Measurements from ENCODE around the gene TMEM184A.

TMEM184A gene

GRCh38 chr7:1567049-1567771, 11.2 kb upstream of the TMEM184A start:
- DNase-seq = no peak

DNA sequence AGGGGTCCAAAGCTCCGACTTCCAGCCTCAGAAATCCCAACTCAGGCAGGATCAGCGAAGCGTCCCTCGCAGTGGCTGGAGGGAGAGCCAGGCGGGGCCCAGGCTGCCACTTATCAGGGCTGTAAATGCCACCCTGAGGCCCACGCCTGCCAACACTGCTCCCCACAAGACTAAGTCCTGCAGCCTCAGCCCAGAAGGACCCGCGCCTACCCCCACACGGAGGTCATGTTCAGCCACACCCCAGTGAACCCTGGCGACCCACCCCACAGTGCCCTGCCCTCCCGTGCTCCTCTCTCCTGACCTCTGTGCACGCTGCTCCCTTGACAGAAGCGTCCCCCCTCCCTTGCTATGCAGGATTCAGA, 10.7 kb upstream of the TMEM184A start:
- DNase-seq = no peak

DNA sequence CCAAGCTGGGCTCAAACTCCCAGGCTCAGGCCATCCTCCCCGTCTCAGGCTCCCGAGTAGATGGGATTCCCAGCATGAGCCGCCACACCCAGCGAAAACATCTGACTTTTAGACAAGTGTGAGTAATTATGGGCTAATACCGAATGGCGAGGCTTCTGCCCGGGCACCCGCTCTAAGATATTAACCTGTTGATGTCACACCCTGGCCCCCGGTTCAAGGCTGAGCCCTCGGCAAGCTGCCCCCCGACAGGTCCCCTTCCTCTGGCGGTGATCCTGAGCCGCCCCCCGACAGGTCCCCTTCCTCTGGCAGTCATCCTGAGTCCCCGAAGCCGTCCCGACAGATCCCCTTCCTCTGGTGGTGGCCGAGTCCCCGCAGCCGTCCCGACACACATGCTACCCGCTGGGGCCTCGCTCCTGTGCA, 8.6 kb upstream of the TMEM184A start:
- DNase-seq = no peak

DNA sequence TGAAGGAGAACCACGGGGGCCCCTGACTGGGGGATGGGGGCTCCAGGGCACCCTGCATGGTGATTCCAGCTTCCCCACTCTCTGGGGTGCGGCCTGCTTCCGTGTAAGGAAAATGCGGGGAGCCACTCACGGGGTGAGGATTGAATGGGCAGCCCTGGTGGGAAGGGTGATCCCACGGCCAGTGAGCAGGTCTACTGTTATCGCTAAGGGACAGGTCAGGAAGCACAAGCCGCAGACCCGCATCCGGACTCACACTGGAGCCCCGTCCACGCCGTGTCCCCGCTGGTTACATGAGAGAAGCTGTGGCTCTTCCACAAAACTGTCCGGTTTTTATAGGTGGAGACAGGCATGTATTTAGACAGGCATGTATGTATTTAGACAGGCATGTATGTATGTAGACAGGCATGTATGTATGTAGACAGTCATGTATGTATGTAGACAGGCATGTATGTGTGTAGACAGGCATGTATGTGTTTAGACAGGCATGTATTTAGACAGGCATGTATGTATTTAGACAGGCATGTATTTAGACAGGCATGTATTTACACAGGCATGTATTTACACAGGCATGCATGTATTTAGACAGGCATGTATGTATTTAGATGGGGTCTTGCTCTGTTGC, 8.1 kb upstream of the TMEM184A start:
- DNase-seq = no peak

GRCh38 chr7:1562597-1563051, 6.6 kb upstream of the TMEM184A start:
- DNase-seq = no peak

DNA sequence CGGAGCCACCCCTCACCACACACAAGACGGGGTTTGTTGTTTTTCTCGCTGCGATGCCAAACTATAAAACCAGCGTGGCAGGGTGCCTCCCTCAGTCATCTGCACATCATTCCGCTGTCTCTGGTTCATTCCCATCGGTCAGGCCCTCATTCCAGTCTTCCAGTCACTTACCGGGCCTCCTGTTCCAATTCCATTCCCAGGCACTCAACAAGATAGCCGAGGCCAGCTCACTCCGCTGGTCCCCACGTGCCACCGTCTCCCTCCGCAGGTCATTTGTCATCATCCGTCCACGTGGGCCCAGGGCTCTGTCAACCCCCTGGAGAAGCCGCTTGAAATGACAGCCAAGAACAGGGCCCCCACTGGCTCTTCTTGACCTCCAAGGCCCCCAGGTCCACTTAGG, 6.1 kb upstream of the TMEM184A start:
- no peak for DNase-seq

DNA sequence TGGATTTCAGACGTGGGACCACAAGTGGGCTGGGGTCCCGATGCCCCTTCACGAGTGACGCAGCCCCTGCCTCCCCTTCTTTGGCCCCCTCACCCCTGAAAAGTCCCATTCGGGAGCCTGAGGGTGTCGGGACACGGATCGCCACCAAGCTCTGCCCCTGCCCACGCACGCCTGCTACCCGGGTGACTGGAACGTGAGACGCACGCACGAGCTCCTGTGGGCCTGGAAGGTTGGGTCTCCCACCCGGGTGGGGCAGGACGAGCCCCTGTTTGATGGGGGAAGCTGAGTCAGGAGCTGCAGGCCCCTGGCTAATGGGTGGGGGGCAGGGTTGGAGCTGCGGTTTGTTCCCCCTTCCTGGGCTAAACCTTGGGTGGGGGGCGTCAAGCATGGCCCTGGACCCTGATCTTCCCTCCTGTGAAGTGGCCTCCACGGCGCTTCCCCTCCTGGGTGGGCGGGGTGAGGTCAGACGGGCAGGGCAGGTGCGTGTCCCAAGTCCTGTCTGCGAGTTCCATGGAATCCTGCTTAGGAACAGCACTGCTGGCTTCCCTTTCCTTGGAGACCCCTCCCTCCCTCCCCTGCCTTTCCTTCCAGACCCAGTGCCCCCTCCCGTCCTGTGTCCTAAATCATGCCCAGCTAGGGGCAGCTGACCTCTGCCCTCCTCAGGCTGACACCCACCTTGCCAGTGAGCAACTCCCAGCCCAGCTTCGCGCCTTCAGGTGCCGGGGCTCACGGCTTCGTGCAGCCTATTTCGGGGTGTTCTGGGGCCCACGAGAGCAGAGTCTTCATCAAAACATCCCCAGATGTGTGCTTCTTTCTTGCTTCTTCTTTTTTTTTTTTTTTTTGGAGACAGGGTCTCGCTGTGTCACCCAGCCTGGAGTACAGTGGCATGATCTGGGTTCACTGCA, 5.3 kb upstream of the TMEM184A start:
- no peak for DNase-seq

GRCh38 chr7:1560620-1561031, 4.6 kb upstream of the TMEM184A start:
- no peak for DNase-seq

DNA sequence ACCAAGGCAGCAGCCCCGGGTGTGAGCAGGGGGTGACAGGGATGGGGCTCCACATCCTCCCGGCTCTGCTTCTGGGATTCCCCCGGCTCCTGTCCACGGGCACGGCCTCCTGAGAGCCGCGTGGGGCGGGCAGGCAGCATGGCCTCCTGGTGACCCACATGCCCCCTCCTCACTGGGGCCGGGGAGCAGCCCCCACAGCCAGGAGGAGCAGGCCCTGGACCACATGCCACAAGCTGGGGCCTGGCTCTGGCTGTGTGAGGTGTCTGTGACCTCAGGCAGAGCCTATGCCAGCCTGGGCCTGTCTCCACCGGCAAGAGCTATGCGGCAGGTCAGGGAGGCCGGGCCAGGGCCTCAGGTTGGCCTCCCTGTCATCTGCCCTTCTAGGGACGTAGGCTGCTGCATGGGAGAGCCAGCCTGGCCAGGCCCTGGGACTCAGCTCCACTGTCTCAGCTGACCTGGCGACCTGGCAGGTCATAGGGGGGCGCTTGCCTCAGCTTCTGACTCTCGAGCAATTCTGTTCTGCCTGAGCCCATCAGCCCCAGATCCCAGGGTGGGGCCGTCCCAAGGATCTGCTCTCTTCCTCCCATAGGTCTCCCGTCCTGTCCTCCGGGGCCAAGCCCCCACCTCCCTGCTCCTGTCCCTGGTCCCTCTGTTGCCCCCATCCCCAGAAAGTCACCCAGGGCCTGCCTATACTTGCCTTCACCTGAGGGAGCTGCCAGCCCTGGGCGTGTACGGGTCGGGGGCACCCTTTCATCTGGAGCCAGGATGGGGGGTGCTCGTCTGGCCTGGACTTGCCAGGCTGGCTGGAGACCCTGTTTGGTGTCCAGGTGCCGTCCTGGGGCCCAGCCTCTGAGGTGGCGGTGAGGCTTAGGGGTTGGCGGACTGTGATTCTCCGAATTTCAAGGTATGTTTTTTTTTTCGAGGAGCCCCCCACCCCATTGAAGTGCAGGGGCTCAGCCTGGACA, 3.9 kb upstream of the TMEM184A start:
- no peak for DNase-seq

- no peak for DNase-seq
Observed at GRCh38 chr7:1558841-1559625, 3.0 kb upstream of the TMEM184A start.

DNA sequence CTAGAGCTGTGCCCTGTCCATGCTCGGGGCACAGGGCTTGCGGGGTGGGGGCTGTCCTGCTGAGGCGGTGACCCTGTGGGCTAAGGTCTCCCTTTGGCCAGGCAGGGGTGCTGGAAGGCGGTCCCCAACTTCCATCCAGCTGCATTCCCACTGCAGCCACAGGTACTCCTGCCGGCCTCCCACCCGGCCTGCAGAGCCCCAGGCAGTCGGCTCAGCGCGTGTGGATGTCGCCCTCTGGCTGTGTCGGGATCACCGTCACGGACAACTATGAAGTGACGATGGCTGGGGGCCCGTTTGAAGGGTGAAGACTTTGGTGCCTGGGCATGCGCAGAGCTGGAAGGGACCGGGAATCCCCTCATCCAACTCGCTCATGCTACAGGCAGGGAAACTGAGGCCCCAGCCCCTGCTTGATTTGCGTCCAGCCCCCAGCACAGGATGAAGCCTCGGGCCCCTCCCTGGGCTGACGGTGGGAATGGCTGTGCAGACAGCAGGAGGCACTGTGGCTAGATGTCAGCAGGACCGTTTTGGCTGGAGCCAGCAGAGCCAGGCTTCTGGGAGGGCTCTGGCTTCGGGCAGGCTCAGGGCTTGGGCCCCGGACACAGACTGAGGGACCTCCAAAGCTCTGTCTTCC, 2.3 kb upstream of the TMEM184A start:
- DNase-seq = no peak

- DNase-seq = no peak
Observed at GRCh38 chr7:1557771-1558170, 1.8 kb upstream of the TMEM184A start.

- no peak for DNase-seq
Observed at GRCh38 chr7:1557006-1557405, 1.0 kb upstream of the TMEM184A start.

- no peak for DNase-seq
Observed at GRCh38 chr7:1555046-1555812, 776 bp downstream of the TMEM184A start.

- no peak for DNase-seq
Observed at GRCh38 chr7:1554333-1555045, 1.5 kb downstream of the TMEM184A start.

GRCh38 chr7:1553512-1554210, 2.3 kb downstream of the TMEM184A start:
- no peak for DNase-seq

DNA sequence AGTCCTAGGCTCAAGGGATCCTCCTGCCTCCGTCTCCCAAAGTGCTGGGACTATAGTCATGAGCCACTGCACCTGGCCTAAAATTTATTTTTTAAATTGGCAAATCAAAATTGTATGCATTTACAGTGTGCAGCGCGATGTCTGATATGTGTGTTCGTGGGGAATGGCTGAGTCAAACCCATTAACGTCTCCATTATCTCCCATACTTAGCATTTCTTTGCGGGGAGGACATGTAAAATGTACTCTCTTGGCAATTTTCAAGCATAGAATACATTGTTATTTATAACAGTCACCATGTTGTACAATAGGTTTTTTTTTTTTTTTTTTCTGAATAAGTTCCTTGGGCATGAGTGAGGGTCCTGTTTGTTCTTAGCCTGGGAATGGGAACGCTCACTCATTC, 3.8 kb downstream of the TMEM184A start:
- DNase-seq = no peak

GRCh38 chr7:1550846-1551155, 5.2 kb downstream of the TMEM184A start:
- DNase-seq = no peak

Data from activated T-cell treated with anti-CD3 and anti-CD28 coated beads, Interleukin-2, amount 50 U/mL, for 48 hours (primary cell).